Activated CD8-positive, alpha-beta memory T cell treated with anti-CD3 and anti-CD28 coated beads, Interleukin-2, amount 50 U/mL, for 24 hours (primary cell): ENCODE data around the gene SUMO2.
"Not testable (repeated sequence)": the region's sequence is repeated elsewhere in the genome, so short reads cannot be mapped to it uniquely, and the experiment has no call there.

Source experiments
- DNase-seq: peaks from one replicate; pipeline ENCODE4 v3.0.0-alpha.2; 2020; ENCODE audit errors: extremely low read depth

Gene SUMO2

DNA sequence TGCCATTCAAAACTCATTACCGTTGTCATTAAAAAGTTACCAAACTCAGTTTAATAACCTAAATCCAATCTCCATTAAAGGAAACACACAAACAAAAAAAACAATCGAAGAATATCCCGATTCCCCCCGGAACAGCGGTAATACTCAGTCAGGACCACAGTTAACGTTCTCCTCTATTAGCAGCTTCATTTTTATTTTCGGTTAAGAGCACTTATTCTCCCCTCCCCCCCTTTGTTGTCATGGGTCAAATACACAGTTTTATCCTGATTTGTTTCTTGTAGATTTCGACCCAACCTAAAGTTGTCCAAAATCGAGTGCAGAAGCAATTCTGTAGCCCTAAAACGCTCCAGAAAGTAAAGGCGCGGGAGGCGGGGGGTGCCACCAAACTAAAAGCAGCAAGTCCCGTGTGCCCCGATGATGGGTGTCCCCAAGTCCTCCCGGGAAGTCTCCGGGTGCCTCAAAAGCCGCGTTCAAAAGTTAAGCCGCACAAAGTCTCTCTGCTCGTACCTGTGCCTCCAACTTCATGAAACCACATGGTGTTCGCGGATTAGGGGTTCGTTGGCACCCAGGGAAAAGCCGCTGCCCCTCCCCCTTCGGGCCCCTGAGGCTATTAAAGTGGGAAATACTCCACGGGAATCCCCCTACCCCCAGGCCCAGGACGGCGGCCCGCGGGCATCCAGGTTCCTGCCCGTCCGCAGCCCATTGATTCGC, 996 bp downstream of the SUMO2 start:
- DNase-seq, result no peak

DNA sequence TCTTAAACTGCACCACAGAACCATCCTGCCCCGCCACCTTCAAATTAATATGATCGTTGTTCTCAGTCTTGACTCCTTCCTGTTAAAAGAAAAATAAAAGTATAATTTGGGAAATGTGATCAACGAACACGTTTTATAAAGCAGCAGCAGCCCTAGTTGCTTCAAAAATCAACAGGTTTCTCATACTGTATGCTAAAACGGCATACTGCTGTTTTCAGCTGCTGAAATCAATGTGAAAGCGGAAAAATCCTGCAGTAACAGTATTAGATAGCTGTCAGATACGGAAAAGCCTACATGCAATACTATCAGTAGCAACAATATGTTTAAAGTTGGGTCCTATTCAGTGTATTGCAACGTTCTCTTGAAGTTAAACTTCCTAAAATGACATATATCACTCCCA, 1.6 kb downstream of the SUMO2 start:
- no peak for DNase-seq

DNA sequence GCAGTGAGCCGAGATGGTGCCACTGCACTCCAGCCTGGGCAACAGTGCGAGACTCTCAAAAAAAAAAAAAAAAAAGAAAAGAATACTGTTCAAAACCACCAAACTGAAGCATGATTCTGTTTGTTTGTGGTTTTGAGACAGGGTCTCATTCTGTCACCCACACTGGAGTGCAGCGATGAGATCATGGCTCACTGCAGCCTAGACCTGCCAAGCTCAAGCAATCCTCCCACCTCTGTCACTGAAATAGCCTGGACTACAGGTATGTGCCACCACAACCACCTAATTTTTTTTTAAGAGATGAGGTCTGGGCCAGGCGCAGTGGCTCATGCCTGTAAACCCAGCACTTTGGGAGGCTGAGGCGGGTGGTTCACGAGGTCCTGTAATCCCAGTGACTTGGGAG, 4.3 kb downstream of the SUMO2 start:
- DNase-seq, result no peak

DNA sequence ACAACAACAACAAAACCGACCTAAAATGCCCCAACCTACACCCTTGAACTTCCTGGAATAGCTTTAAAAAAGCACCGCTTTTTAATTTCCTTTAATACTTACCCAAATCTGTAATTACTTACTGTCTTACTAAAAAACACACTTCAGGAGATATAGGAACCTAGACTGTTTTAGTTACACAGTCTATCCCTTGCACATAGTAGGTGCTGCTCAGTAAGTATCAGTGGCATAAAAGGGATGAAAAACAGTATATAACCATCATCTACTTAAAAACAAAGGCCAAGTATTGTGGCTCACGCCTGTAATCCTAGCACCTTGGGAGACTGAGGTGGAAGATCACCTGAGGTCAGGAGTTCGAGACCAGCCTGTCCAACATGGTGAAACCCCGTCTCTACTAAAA, 6.1 kb downstream of the SUMO2 start:
- DNase-seq, result no peak

DNA sequence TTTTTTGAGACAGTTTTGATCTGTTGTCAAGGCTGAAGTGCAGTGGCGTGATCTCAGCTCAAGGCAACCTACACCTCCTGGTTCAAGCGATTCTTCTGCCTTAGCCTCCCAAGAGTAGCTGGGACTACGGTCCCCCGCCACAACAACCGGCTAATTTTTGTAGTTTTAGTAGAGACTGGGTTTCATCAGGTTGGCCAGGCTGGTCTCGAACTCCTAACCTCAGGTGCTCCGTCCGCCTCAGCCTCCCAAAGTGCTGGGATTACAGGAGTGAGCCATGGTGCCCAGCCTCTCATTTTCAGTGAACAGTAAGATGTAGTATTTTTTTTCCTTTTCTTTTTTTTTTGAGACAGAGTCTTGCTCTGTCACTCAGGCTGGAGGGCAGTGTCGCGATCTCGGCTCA, 7.8 kb downstream of the SUMO2 start:
- no peak for DNase-seq

DNA sequence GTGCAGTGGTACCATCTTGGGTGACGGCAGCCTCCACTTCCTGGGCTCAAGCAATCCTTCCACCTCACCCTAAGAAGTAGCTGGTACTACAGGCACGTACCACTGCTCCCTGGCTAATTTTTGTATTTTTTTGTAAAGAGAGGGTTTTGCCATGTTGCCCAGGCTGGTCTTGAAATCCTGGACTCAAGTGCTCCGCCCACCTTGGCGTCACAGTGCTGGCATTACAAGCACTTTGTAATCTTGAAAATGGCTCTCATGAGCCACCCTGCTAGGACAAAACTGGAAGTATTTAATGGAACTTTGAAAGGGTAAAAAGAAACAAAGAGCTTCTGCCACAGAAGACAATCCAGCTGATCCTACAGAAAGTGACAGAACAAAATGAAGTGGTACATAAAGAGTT, 9.2 kb downstream of the SUMO2 start:
- DNase-seq, result no peak

DNA sequence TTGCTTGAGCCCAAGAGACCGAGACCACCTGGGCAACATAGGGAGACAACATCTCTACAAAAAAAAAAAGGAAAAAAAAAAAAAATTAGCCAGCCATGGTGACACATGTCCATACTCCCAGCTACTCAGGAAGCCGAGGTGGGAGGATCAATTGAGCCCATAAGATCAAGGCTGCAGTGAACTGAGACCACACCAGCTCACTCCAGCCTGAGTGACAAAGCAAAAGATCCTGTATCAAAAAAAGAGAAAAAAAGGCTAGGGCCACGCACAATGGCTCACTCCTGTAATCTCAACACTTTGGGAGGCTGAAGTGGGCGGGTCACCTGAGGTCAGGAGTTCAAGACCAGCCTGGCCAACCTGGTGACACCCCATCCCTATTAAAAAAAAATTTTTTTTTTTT, 13.8 kb downstream of the SUMO2 start:
- no peak for DNase-seq

DNA sequence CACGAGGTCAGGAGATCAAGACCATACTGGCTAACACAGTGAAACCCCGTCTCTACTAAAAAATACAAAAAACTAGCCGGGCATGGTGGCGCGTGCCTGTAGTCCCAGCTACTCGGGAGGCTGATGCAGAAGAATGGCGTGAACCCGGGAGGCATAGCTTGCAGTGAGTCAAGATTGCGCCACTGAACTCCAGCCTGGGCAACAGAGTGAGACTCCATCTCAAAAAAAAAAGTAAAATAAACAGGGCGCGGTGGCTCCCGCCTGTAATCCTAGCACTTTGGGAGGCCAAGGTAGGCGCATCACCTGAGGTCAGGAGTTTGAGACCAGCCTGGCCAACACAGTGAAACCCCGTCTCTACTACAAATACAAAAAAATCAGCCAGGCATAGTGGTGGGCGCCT, 18.2 kb downstream of the SUMO2 start:
- not testable (repeated sequence) for DNase-seq

DNA sequence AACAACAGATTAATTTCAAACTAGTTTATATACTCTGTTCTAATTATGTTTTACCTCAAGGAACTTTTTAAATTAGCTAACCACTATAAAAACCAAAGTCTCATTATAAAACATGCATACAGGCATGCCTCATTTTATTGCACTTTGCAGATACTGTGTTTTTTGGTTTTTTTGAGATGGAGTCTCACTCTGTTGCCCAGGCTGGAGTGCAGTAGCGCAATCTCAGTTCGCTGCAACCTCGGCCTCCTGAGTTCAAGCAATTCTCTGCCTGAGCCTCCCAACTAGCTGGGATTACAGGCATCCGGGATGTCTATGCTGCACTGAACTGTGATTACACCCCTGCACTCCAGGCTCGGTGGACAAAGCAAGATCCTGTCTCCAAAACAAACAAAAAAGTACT, 19.7 kb downstream of the SUMO2 start:
- no peak for DNase-seq

DNA sequence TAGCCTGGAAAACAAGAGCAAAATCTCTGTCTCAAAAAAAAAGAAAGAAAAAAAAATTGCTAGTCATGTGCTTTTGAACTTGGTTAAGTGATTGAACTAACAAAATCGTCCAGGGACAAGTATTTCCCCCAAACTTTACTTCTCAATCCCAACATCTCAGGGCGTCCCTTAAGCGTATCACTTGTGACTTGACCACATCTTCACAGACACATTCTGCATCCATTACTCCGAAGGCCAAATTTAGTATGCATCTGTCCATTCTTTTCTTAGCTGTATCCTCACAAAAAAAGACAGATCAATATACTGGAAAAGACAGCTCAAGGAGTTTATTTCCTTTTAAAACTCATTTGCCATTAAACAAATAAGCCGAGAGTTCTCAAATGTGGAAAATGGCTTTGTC, 22.5 kb downstream of the SUMO2 start:
- no peak for DNase-seq

DNA sequence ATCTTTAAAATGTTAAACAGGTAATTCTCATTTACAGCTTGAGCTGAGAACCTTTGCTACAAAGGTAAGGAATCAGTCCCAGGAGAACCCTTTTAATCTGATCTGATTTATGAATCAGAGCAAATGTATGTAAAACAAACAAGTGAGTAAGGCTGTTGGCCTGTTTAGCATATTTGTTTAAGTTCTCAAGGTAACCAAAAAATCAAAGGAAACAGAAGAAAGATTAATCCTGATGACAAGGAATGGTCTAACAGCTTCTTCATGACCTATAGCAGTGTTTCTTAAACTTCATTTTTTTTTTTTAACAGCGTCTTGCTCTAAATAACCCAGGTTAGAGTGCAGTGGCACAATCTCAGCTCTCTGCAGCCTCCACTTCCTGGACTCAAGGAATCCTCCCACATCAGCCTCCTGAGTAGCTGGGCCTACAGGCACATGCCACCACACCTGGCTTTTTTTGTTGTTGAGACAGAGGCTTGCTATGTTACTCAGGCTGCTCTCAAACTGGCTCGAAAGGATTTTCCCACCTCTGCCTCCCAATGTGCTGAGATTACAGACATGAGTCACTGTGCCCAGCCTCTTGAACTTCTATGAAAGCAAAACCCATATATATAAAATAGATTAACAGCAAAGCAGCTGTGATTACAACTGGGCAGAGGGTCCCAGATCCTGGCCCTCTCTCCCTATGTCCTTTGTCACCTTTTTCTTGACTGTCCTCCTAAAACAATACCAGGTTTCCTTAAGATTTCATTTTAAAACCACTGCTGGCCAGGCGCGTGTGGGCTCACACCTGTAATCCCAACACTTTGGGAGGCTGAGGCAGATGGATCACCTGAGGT, 23.3 kb downstream of the SUMO2 start:
- no peak for DNase-seq

DNA sequence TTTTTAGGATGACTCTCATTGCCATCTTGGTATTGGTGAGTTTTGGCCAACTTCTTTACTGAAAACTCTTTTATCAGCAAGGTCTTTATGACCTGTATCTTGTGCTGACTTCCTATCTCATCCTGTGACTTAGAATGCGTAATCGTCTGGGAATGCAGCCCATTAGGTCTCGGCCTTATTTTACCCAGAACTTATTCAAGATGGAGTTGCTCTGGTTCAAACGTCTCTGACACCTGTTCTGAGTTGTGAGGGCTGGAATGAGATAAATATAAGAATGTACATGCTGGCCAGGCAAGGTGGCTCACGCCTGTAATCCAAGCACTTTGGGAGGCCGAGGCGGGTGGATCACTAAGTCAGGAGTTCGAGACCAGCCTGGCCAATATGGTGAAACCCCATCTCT, 24.3 kb downstream of the SUMO2 start:
- DNase-seq, result not testable (repeated sequence)

DNA sequence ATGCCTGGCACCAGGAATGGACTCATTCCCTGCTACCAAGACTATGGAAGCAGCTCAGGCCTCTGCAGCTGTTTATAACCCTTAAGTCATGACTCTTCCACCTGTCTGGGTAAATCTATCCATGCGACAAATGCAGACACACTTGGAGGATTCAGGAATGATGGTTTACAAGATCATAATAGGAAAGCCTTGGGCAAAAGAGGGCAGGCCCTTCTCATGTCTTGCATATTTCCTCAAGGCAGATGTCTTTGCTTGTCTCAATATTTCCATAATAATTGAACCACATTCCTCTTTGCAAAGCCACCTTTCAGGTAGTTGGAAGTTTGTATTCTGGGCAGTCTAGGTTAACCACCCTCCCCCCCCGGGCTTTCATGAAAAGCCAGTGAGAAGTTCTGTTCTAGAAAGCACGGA, 27.6 kb downstream of the SUMO2 start:
- no peak for DNase-seq

DNA sequence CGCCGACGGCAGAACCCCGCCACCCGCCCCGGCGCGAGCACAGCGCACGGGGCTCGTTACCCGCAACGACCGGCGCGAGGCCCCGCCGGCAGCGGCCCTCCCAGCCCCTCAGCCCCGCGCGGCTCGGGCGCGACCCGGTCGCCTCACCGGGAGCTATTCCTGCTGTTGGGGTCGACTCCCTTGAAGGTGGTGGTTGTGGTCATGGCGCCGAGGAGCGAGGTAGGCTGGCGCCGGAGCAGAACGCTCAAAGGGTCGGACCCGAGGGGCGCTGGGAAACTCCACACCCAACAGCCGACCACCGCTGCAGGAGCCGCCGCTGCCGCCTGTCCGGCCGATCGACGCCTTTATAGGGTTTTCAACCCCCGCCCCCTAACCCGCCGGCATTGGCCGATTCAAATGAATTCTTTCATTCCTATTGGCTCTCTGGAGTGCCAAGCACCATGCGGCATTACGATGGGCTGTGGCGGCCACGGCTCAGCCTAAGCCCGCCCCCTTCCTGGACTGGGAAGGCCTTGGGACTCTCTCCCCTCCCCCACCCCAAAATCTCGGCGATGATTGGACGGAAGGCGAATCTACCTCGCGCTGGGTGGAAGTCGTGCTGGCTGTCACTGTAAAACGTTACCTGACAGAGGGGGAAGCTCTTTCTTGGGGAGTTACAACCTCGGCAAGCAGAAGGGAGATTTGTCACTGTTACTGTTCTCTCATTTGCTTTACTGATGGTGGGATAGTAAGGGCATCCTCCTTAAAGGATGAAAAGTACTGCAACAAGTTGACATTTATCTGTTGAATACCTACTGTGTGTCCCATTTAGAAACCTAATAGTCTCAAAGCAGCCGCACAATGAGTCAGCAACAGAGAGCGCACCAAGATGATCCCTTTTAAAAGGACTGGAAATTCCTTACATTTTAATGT, 28.3 kb downstream of the SUMO2 start, which contains the start of gene JPT1:
TSS of gene JPT1 (minus strand) at position 318 of the 912 bp plus-strand sequence. CDS start at position 203, 115 bp downstream.
- DNase-seq, result peak; percentile 93

DNA sequence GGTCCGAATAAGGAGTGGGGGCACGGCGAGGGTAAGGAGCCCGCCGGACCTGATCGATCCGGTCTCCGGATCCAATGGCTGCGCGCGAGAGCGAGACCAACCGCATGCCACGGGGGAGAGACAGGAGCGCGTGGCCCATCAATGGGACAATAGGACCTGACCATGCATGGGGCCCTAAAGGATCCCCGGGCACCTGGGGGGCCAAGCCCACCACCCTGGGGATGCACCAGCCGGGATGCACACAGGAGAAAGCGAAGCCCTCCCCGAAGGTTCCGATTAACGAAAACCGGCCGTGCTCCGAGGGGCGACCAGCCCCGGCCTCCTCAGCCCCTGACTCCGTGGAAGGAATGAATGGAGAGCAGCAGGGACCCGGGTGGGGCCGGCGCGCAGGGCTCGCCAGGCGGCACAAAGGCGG, 29.0 kb downstream of the SUMO2 start:
- DNase-seq, result no peak

DNA sequence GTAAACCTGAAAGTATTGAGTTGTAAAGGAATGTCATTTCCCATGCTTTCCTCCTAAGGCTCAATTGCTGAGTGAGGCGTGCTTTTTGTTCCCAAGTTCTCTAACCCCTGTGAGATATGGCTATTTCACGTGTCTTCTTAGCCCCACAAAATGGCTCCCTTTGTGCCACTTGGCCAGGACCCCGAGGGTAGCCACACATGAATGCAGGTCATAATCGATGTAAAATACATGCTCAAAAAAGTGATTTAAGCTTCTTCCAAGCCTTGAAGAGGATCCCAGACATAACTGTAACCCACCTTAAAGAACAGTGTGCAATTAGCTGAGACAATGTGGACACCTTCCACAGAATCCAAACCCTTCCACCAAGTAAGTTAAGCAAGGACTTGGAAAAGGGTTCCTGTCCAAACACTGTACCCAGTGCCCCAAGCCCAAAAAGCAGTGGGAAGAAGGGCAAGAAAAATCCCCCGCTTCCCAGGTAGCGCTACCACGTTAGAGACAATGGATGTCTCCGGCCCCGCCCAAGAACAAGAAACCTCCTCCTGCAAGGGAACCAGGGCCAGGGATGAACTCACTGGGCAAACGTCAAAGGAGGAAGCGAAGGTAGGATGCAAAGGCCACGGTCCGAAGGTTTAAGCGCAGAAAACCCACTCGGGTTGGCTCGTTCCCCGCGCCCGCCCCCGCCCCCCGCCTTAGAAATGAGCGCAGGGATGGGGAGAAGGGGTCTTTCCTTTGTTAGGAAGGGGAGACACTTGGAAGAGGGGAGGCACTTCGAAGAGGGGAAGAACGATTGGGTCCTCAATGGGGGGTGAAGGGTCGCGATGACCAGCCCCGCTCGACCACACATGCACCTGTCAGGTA, 29.6 kb downstream of the SUMO2 start:
- DNase-seq, result no peak

DNA sequence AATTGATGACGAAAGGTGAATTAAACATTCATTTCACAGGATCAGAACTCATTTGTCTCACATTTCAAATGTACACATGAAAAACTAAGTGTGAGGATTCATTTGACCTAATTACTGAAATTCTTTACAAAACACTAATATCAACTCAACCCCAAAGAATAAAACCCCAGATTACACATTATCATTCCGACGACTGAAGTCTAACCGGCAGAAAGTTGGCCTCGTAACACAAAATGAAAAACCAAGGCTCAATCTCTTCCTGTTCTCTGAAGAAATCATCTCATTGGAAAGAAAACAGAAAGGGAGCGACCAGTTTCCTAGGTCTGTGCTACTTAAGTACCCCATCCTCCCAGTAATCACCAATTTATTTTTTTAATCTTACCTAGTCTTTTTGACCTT, 30.2 kb downstream of the SUMO2 start:
- no peak for DNase-seq

DNA sequence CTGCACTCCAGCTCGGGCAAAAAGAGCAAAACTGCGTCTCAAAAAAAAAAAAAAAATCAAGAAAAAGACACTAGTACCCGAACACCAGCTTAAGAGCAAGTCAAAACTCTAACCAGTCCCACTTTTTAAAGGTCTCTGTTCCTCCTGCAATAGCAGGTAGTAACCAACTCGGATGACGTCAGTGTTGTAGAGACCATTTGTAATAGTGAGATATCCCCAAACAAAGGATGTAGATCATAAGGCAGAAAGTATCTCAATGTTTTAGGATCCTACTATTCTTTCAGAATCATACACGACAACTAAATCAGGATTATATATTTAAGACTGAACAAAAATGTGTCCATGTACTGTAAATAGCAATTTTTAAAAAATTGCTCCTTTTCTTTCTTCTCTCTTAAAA, 30.8 kb downstream of the SUMO2 start:
- DNase-seq, result no peak

DNA sequence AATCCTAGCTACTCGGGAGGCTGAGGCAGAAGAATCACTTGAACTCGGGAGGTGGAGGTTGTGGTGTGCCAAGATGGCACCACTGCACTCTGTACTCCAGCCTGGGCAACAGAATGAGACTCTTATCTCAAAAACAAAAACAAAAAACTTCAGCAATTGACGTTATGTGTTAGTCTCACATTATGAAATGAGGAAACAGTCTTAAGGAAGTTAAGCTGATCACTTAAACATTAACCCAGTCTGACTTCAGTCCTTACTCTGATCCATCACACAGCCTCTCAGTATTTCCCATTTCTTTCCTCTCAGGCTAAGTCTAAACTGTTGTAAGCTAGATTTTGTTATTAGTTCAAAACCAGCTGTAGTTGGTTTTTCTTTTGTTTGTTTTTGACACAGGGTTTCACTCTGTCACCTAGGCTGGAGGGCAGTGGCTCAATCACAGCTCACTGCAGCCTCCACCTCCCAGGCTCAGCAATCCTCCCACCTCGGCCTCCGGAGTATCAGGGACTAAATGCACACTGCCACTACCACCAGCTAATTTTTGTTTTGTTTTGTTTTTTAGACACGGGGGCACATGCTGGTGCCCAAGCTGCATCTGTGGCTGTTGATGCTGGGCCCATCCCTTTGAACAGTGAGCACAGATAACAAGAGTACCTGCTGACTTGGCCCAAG, 34.7 kb downstream of the SUMO2 start:
- no peak for DNase-seq

DNA sequence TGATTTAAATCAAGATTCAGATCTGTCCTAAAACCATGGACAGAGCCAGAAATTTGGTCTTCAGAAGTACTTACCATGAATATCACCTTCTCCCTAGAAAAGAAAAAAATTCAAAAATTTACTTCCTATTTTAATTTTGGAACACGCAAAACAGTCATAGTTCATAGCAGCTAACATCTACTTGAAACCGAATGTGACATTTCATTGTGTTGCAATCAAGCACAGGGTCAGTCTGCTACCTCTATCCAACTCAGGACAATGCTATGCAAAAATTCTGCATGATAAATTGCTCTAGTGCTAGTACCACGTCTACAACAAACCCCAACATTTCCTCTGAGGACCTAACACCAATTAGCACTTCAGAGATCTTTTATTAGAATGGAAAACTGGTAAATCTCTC, 36.2 kb downstream of the SUMO2 start:
- no peak for DNase-seq
